LNCAP (cell line): ENCODE results near the gene QRFPR.
A peak's percentile ranks its signal among the peaks of the same experiment; 100 is the strongest.

Experiments used
- CTCF ChIP-seq: fragments of 450-650 bp; IDR thresholded peaks from 2 replicates; pipeline ENCODE4 v1.5.1; 2017; ENCODE audit warnings: mild to moderate bottlenecking

The QRFPR gene

DNA sequence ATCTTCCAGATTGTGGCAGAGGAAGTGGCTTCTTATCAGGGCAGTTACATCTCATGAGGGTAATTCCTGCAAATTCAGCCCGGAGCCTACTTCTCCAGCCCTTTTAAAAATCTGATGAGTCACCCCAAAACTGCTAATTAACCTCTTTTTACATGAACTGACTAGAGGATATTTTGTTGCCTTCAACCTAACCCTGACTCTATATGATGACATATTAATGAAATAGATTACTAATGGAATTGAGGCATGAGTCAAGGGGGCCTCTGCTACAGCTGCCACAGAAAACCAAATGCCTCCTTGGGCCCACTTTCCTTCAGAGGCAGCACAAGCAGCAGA lies 72.5 kb downstream of the QRFPR start:
- no peak for TF ChIP-seq CTCF

DNA sequence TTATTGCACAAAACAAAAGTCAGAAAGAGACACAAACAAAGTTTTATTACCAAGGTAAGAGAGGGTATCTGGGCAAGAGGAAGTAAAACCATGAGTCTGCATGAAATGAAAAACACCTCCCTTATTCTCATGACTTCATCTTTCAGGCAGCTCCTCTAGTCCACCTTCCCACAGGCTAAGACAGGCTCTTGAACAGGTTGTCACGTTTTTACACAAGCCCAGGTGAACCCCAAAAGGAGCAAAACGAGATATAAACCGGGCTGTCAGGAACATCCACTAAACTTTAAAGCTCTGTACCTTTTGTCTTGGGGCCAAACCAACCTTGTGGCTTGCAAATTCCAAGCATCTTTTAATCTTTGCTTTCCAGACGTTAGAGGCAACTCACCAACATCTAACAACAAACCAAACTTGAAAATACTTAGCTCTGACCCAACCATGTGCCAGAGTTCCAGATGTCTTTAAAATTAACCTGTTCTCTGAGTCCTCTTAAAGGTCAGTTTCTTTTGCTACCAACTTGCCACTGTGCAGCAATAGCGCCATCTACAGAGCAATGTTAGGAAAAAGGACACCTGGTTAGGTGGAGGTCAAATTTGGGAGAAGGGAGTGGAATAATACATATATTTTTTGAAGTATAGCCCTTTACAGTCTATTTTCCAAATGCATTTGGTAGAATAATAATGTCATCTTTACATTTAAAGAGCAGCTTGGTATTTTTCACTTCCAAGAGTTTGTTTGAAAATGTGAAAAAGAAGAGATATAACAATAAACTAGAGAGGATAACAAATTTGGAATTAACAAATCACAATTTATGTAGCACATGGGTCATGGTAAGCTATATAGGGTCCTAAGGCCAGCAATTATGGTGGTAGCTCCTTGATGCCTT lies 73.1 kb downstream of the QRFPR start:
- TF ChIP-seq CTCF = peak; percentile 48

DNA sequence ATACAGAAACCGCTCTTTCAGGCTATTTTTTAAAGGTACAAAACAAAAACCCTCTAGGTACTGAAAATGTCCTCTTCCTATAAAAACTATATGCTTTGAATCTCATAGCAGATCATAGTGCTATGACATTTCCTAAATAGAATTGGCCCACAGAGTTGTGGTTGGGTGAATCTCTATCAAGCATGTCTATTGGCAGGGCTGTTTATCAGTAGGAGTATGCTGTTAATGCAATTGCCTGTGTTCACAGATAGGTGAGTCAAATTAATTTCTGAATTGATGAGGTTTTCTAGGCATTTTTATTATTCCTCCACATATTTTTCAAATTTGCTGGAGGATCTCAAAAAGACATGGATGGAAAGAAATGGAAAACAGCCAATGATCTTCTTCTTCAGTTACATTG lies 73.9 kb downstream of the QRFPR start:
- no peak for TF ChIP-seq CTCF

DNA sequence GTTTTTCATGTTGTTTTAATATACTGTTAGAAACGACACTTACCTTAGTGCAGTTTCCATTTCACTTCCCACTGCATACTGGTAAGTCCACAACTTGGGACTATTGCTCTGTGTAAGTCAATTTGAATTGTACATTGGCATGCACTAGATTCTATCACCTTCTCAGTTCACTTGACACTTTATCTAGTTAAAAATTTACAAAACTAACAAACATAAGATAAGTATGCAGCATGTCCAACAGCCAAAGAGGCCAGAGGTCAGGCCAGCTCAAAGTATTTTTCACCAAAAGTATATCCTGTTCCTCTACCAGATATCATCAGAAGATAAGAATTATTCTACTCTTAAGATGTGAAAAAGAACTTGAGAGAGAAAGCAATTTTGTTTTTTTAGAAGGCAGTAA lies 75.9 kb downstream of the QRFPR start:
- TF ChIP-seq CTCF = no peak

DNA sequence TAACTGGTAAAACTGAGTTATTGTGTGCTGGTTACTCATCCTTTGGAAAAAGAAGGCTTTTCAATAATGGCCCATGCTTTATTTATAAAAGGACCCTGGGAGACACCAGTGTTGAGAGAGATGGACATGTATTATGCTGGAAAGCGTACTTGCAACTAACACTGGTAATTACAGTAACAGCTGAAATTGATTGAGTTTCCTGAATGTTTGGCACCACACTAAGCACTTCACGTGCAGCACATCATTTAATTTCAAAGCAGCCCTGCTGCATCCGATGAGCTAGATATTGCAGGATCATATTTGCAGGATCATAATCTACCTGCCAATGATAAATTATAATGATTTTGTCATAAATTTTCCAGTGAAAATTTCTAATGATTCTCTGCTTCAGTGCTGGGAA lies 81.5 kb downstream of the QRFPR start:
- TF ChIP-seq CTCF = no peak

GRCh38 chr4:121283319-121283718 lies 97.5 kb downstream of the QRFPR start:
- no peak for TF ChIP-seq CTCF

- no peak for TF ChIP-seq CTCF
Measured at GRCh38 chr4:121280425-121280824, 100.4 kb downstream of the QRFPR start.

GRCh38 chr4:121278811-121279368 lies 101.9 kb downstream of the QRFPR start:
- TF ChIP-seq CTCF = no peak
